Esophagus muscularis mucosa (tissue), 4 donors: ENCODE measurements around the gene SNX10. TPM values are rescaled to one million over a fixed set of nuclear protein-coding genes. Genes with fewer than 3 reads are reported as not detected.

Source experiments
- DNase-seq: peaks from one replicate; pipeline ENCODE4 v3.0.0-alpha.2; 2017; ENCODE audit errors: extremely low spot score
- H3K27ac ChIP-seq, 4 donors: fragments of 200-600 bp; sonication (generic); replicated peaks in 1 of 4; 1 replicate in 3 of 4; 2 replicates in 1 of 4; pipeline ENCODE4 v1.5.1; 2016 to 2019; ENCODE audit warnings: mild to moderate bottlenecking in 1 of 4
- H3K27me3 ChIP-seq, 4 donors: fragments of 200-600 bp; sonication (generic); one replicate each; pipeline versions ENCODE4 v1.5.1 to v1.6.0; 2016 to 2019
- H3K36me3 ChIP-seq, 4 donors: fragments of 200-600 bp; sonication (generic); one replicate each; pipeline ENCODE4 v1.5.1; 2016 to 2019
- H3K4me1 ChIP-seq, 4 donors: fragments of 200-600 bp; sonication (generic); one replicate each; pipeline ENCODE4 v1.5.1; 2016 to 2019
- H3K4me3 ChIP-seq, 4 donors: fragments of 200-600 bp; sonication (generic); 1 replicate in 2 of 4; 2 replicates in 2 of 4; pipeline ENCODE4 v1.5.1; 2016 to 2019; ENCODE audit warnings: mild to moderate bottlenecking in 4 of 4, moderate library complexity in 1 of 4
- H3K9me3 ChIP-seq, 4 donors: fragments of 200-600 bp; sonication (generic); 1 replicate in 3 of 4; 2 replicates in 1 of 4; pipeline ENCODE4 v1.5.1; 2016 to 2019
- EP300 ChIP-seq: sonication (generic); formaldehyde crosslinking; IDR thresholded peaks from one replicate; pipeline ENCODE4 v1.6.1; 2017; ENCODE audit warnings: antibody characterized with exemption
- POLR2A ChIP-seq: fragments of 450-650 bp; IDR thresholded peaks from one replicate; pipeline ENCODE4 v1.6.1; 2017; ENCODE audit warnings: antibody characterized with exemption, moderate library complexity, mild to moderate bottlenecking, low read depth
- POLR2AphosphoS5 ChIP-seq, 2 donors: sonication (generic); formaldehyde crosslinking; IDR thresholded peaks; one replicate each; pipeline ENCODE4 v1.6.1; 2017; ENCODE audit warnings: antibody characterized with exemption in 2 of 2
- WGBS: methylation state at CpG from one replicate; pipeline ENCODE4 v1.1.5; 2018; 5-methylcytosine and 5-hydroxymethylcytosine counted together
- intact Hi-C: fragments of 100-400 bp; cut with DNase I; formaldehyde crosslinking; loops from one replicate; pipeline ENCODE4 v1.15.1; 2023
- total RNA-seq, 4 donors: library from RNA; depleted of rRNA; stranded (reverse); fragments of >200 nt; gene quantifications; one replicate each; pipeline versions ENCODE4 v1.1.0 to v1.2.1, GENCODE V29; 2016
- TF ChIP-seq, protein P1 (sequence below), 3 experiments: fragments of 200-600 bp in 2 of 3; fragments of 450-650 bp in 1 of 3; sonication (generic) in 2 of 3; IDR thresholded peaks; one replicate each; pipeline ENCODE4 v1.5.1; 2017 to 2019; ENCODE audit warnings: antibody characterized with exemption in 3 of 3, mild to moderate bottlenecking in 2 of 3, moderate library complexity in 1 of 3

The SNX10 gene
- total RNA-seq, 4 donors from 2014 or later, result 1.9 to 5.0 (median 4.1) TPM

DNA sequence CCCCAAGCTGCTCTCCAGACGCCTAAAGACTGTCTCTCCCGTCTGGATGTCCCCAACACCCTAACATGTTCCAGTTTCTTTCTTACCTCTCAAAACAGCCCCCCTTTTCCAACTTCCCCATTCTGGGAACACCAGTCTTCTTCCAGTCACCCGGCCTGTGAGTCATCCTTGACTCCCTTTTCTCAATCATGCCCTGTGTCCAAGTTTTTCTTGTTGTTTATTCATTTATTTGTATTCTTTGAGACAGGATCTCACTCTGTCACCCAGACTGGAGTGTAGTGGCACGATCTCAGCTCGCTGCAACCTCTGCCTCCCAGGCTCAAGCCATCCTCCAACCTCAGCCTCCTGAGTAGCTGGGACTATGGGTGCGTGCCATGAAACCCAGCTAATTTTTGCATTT, 15.6 kb downstream of the SNX10 start:
- Histone ChIP-seq H3K36me3 (no peaks in the 10 kb centered on the region), H3K27ac (peak overlapping the region in 1 of 4 donors; percentile 26), H3K9me3 (no peaks in the 10 kb centered on the region), H3K27me3 (peaks cover 0 to 15% (median 0%) of the 10 kb centered on the region in 4 donors), H3K4me1 (peaks cover 0 to 4% (median 0%) of the 10 kb centered on the region in 4 donors), H3K4me3 (no peak overlapping the region)
- 70% methylated on average over 6 of the region's 6 CpGs for whole genome bisulfite sequencing
- no peak for DNase-seq
- intact Hi-C loops, result no loop called here
- TF ChIP-seq POLR2A, result no peak
- TF ChIP-seq, protein P1, sequence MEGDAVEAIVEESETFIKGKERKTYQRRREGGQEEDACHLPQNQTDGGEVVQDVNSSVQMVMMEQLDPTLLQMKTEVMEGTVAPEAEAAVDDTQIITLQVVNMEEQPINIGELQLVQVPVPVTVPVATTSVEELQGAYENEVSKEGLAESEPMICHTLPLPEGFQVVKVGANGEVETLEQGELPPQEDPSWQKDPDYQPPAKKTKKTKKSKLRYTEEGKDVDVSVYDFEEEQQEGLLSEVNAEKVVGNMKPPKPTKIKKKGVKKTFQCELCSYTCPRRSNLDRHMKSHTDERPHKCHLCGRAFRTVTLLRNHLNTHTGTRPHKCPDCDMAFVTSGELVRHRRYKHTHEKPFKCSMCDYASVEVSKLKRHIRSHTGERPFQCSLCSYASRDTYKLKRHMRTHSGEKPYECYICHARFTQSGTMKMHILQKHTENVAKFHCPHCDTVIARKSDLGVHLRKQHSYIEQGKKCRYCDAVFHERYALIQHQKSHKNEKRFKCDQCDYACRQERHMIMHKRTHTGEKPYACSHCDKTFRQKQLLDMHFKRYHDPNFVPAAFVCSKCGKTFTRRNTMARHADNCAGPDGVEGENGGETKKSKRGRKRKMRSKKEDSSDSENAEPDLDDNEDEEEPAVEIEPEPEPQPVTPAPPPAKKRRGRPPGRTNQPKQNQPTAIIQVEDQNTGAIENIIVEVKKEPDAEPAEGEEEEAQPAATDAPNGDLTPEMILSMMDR (IDR thresholded peaks at IDR 0.05), result no peak
- TF ChIP-seq POLR2AphosphoS5 (IDR thresholded peaks at IDR 0.05), result no peak
- no peak for TF ChIP-seq EP300

DNA sequence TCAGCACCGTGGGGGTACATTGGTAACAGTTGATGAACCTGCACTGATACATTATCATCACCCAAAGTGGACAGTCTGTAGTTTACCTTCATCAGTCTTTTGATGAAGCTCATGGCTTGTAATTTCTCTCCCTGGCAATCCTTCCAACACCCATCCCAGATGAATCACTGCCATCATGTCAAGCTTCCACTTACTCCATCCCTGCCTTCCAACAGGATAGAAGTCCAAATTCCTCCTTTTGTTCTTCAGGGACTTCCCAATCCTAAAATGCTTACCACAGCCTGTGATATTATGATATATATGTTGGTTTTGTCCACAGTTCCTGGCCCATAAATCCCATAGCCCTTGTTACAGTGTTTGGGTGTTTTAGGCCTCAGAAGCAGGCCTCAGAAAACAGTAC, 16.1 kb downstream of the SNX10 start:
- intact Hi-C loops, result no loop called here
- H3K9me3 ChIP-seq, result no peaks in the 10 kb centered on the region
- H3K27me3 ChIP-seq, result peaks cover 0 to 15% (median 0%) of the 10 kb centered on the region in 4 donors
- peaks cover 0 to 4% (median 0%) of the 10 kb centered on the region in 4 donors for H3K4me1 ChIP-seq
- TF ChIP-seq POLR2AphosphoS5 (IDR thresholded peaks at IDR 0.05) (no peak), EP300 (no peak), POLR2A (no peak)
- TF ChIP-seq, protein P1 (IDR thresholded peaks at IDR 0.05), result no peak
- 90% methylated on average over 1 of the region's 1 CpG for WGBS
- DNase-seq, result no peak
- peak overlapping the region in 1 of 4 donors; percentile 31 for H3K27ac ChIP-seq
- H3K4me3 ChIP-seq, result no peak overlapping the region
- no peaks in the 10 kb centered on the region for H3K36me3 ChIP-seq

DNA sequence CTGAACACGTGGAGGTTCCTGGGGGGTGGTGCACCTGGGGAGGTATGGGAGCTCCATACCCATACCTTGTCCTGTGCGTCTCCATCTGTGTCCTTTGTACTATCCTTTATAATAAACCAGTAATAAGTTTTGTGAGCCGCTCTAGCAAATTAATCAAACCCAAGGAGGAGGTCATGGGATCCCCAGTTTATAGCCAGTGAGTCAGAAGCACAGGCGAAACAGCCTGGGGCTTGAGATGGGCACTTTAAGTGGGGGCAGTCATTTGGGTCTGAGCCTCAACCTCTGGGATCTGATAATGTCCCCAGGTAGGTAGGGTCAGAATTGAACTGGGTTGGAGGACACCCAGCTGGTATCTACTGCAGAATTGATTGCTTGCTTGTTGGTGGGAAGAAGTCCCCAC, 16.9 kb downstream of the SNX10 start:
- H3K4me1 ChIP-seq, result peaks cover 0 to 4% (median 0%) of the 10 kb centered on the region in 4 donors
- intact Hi-C loops, result no loop called here
- 100% methylated on average over 4 of the region's 4 CpGs for WGBS
- H3K27me3 ChIP-seq, result peaks cover 0 to 15% (median 0%) of the 10 kb centered on the region in 4 donors
- no peaks in the 10 kb centered on the region for H3K36me3 ChIP-seq
- no peak overlapping the region for H3K27ac ChIP-seq
- no peak for TF ChIP-seq POLR2A
- TF ChIP-seq EP300, result no peak
- TF ChIP-seq, protein P1 (IDR thresholded peaks at IDR 0.05), result no peak
- no peak for TF ChIP-seq POLR2AphosphoS5 (IDR thresholded peaks at IDR 0.05)
- H3K9me3 ChIP-seq, result no peaks in the 10 kb centered on the region
- H3K4me3 ChIP-seq, result no peak overlapping the region
- no peak for DNase-seq

DNA sequence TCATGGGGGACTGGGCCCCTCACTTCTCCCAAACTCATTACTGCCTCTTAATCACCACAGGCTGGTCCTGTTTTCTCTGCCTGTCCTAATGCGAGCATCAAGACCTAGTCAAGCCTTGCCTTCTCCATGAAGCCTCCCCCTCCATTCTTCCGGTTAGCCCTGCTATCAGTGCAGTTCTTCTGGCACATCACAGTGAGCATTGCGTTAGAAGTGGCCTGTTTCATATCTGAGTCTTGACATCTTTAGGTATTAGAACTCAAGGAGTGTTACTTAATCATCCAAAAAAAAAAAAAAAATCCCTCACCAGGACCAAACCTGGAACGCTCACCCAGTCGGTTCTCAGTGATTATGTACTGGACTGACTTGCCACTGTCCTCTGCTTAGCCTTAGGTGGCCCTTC, 17.4 kb downstream of the SNX10 start:
- DNase-seq, result no peak
- H3K4me1 ChIP-seq, result peaks cover 0 to 4% (median 0%) of the 10 kb centered on the region in 4 donors
- no peak overlapping the region for H3K27ac ChIP-seq
- WGBS, result 77% methylated on average over 5 of the region's 5 CpGs
- no peaks in the 10 kb centered on the region for H3K36me3 ChIP-seq
- TF ChIP-seq POLR2A, result no peak
- TF ChIP-seq EP300, result no peak
- TF ChIP-seq, protein P1 (IDR thresholded peaks at IDR 0.05), result no peak
- no peak for TF ChIP-seq POLR2AphosphoS5 (IDR thresholded peaks at IDR 0.05)
- intact Hi-C loops, result no loop called here
- H3K4me3 ChIP-seq, result no peak overlapping the region
- no peaks in the 10 kb centered on the region for H3K9me3 ChIP-seq
- peaks cover 0 to 15% (median 0%) of the 10 kb centered on the region in 4 donors for H3K27me3 ChIP-seq

DNA sequence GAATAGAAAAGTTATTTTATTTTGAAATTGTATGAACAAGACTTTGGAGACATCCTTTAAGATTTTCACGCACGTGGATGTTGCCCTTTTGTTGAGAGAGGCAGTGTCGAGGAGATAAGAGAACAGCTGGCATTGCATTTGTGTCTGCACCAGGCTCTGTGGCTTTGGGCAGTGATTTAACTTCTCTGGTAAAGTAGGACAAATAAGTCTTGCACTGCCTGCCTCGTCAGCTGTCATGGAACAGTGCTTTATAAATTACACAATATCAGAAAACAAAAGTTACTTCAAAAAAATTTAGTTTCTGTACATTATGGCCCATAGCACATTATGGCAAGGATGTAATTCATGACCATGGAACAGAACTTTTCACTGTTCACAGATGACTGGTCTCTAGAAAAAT, 20.1 kb downstream of the SNX10 start:
- Histone ChIP-seq H3K36me3 (no peaks in the 10 kb centered on the region), H3K4me1 (peaks cover 0 to 4% (median 0%) of the 10 kb centered on the region in 4 donors), H3K27me3 (peaks cover 0 to 15% (median 0%) of the 10 kb centered on the region in 4 donors), H3K27ac (no peak overlapping the region), H3K9me3 (no peaks in the 10 kb centered on the region), H3K4me3 (no peak overlapping the region)
- no peak for DNase-seq
- TF ChIP-seq, protein P1 (IDR thresholded peaks at IDR 0.05), result no peak
- no peak for TF ChIP-seq POLR2AphosphoS5 (IDR thresholded peaks at IDR 0.05)
- no peak for TF ChIP-seq EP300
- TF ChIP-seq POLR2A, result no peak
- 73% methylated on average over 4 of the region's 4 CpGs for WGBS
- intact Hi-C loops, result no loop called here
